Activated CD4-positive, alpha-beta T cell treated with anti-CD3 and anti-CD28 coated beads, Interleukin-2, amount 10 ng/mL, durations not matched to agents 24 days and 14 days (primary cell): ENCODE results near the gene ANAPC5. TPM values are rescaled to one million over a fixed set of nuclear protein-coding genes. Genes with fewer than 3 reads are reported as not detected.
"Not testable (repeated sequence)": the region's sequence is repeated elsewhere in the genome, so short reads cannot be mapped to it uniquely, and the experiment has no call there.

Source experiments
- DNase-seq: peaks from one replicate; pipeline ENCODE4 v3.0.0; 2022
- H3K27ac Mint-ChIP-seq: one replicate; pipeline ENCODE4 v1.8.0; 2022; ENCODE audit warnings: mild to moderate bottlenecking, mixed read lengths
- H3K27me3 Mint-ChIP-seq: one replicate; pipeline ENCODE4 v1.8.0; 2022; ENCODE audit warnings: mixed read lengths
- H3K36me3 Mint-ChIP-seq: one replicate; pipeline ENCODE4 v1.8.0; 2022; ENCODE audit warnings: low read depth, mild to moderate bottlenecking, mixed read lengths
- H3K4me1 Mint-ChIP-seq: one replicate; pipeline ENCODE4 v1.8.0; 2021; ENCODE audit warnings: mixed read lengths
- H3K4me3 Mint-ChIP-seq: one replicate; pipeline ENCODE4 v1.8.0; 2022; ENCODE audit warnings: mild to moderate bottlenecking, moderate library complexity, mixed read lengths
- H3K9me3 Mint-ChIP-seq: one replicate; pipeline ENCODE4 v1.8.0; 2021; ENCODE audit warnings: mixed read lengths
- intact Hi-C: fragments of 100-400 bp; cut with micrococcal nuclease; formaldehyde crosslinking; loops from one replicate; pipeline ENCODE4 v1.15.1; 2023
- total RNA-seq: library from RNA; stranded (reverse); gene quantifications from 2 replicates; pipeline ENCODE4 v1.2.3, GENCODE V29; 2022

The ANAPC5 gene
- total RNA-seq, 1 donor from 2014 or later = 151 TPM

- Mint-ChIP-seq H3K27me3 (no peaks in the 10 kb centered on the region), H3K36me3 (peaks cover 23% of the 10 kb centered on the region), H3K4me1 (peaks cover 27% of the 10 kb centered on the region), H3K4me3 (peak overlapping the region; percentile 93), H3K9me3 (no peaks in the 10 kb centered on the region), H3K27ac (peak overlapping the region; percentile 86)
- intact Hi-C loops = loop anchor here (5.0 kb wide), 1 partner anchor 83 kb away; the partner anchor contains the start of gene P2RX4
- peak; percentile 64 for DNase-seq
Observed at GRCh38 chr12:121295116-121295745, 57.0 kb downstream of the ANAPC5 start.

- intact Hi-C loops = no loop called here
- Mint-ChIP-seq H3K9me3 (no peaks in the 10 kb centered on the region), H3K4me3 (peak overlapping the region; percentile 26), H3K27ac (no peak overlapping the region), H3K4me1 (peaks cover 27% of the 10 kb centered on the region), H3K36me3 (peaks cover 23% of the 10 kb centered on the region), H3K27me3 (no peaks in the 10 kb centered on the region)
- DNase-seq = no peak
Observed at GRCh38 chr12:121294151-121294889, 57.9 kb downstream of the ANAPC5 start.

GRCh38 chr12:121293603-121294002, 58.6 kb downstream of the ANAPC5 start:
- no peaks in the 10 kb centered on the region for H3K9me3 Mint-ChIP-seq
- no peaks in the 10 kb centered on the region for H3K27me3 Mint-ChIP-seq
- no peak overlapping the region for H3K27ac Mint-ChIP-seq

GRCh38 chr12:121290410-121290809, 61.8 kb downstream of the ANAPC5 start:
- intact Hi-C loops = no loop called here
- Mint-ChIP-seq H3K4me3 (no peak overlapping the region), H3K27me3 (no peaks in the 10 kb centered on the region), H3K36me3 (peaks cover 21% of the 10 kb centered on the region), H3K9me3 (no peaks in the 10 kb centered on the region), H3K4me1 (peaks cover 25% of the 10 kb centered on the region), H3K27ac (no peak overlapping the region)
- no peak for DNase-seq

More at GRCh38 chr12:121293603-121294002, 58.6 kb downstream of the ANAPC5 start:
- Mint-ChIP-seq H3K4me1 (peaks cover 27% of the 10 kb centered on the region), H3K36me3 (peaks cover 23% of the 10 kb centered on the region), H3K4me3 (no peak overlapping the region)
- DNase-seq = no peak
- intact Hi-C loops = no loop called here

GRCh38 chr12:121289962-121290361, 62.2 kb downstream of the ANAPC5 start:
- no peak for DNase-seq
- no peaks in the 10 kb centered on the region for H3K9me3 Mint-ChIP-seq
- peaks cover 18% of the 10 kb centered on the region for H3K36me3 Mint-ChIP-seq
- peaks cover 21% of the 10 kb centered on the region for H3K4me1 Mint-ChIP-seq
- H3K27ac Mint-ChIP-seq = no peak overlapping the region
- no peak overlapping the region for H3K4me3 Mint-ChIP-seq
- intact Hi-C loops = no loop called here
- no peaks in the 10 kb centered on the region for H3K27me3 Mint-ChIP-seq

- Mint-ChIP-seq H3K9me3 (no peaks in the 10 kb centered on the region), H3K36me3 (peaks cover 15% of the 10 kb centered on the region), H3K4me1 (peaks cover 19% of the 10 kb centered on the region), H3K27ac (no peak overlapping the region), H3K4me3 (no peak overlapping the region), H3K27me3 (no peaks in the 10 kb centered on the region)
- intact Hi-C loops = no loop called here
- DNase-seq = no peak
Observed at GRCh38 chr12:121288986-121289385, 63.2 kb downstream of the ANAPC5 start.

GRCh38 chr12:121288158-121288845, 63.9 kb downstream of the ANAPC5 start:
- intact Hi-C loops = no loop called here
- Mint-ChIP-seq H3K27me3 (no peaks in the 10 kb centered on the region), H3K4me1 (peaks cover 14% of the 10 kb centered on the region), H3K9me3 (no peaks in the 10 kb centered on the region), H3K4me3 (no peak overlapping the region), H3K36me3 (peaks cover 11% of the 10 kb centered on the region), H3K27ac (no peak overlapping the region)
- no peak for DNase-seq

- intact Hi-C loops = no loop called here
- no peaks in the 10 kb centered on the region for H3K9me3 Mint-ChIP-seq
- H3K36me3 Mint-ChIP-seq = peaks cover 10% of the 10 kb centered on the region
- no peaks in the 10 kb centered on the region for H3K27me3 Mint-ChIP-seq
- peaks cover 12% of the 10 kb centered on the region for H3K4me1 Mint-ChIP-seq
- no peak for DNase-seq
- H3K27ac Mint-ChIP-seq = no peak overlapping the region
- H3K4me3 Mint-ChIP-seq = no peak overlapping the region
Observed at GRCh38 chr12:121287267-121287954, 64.8 kb downstream of the ANAPC5 start.

GRCh38 chr12:121285856-121286255, 66.4 kb downstream of the ANAPC5 start:
- Mint-ChIP-seq H3K27me3 (no peaks in the 10 kb centered on the region), H3K36me3 (peaks cover 8% of the 10 kb centered on the region), H3K4me3 (no peak overlapping the region), H3K9me3 (no peaks in the 10 kb centered on the region), H3K4me1 (peaks cover 4% of the 10 kb centered on the region), H3K27ac (no peak overlapping the region)
- intact Hi-C loops = no loop called here
- DNase-seq = no peak

GRCh38 chr12:121284551-121285390, 67.4 kb downstream of the ANAPC5 start:
- H3K4me1 Mint-ChIP-seq = peaks cover 4% of the 10 kb centered on the region
- H3K27me3 Mint-ChIP-seq = no peaks in the 10 kb centered on the region
- no peak overlapping the region for H3K4me3 Mint-ChIP-seq
- no peak for DNase-seq
- no peaks in the 10 kb centered on the region for H3K9me3 Mint-ChIP-seq
- intact Hi-C loops = no loop called here
- peaks cover 8% of the 10 kb centered on the region for H3K36me3 Mint-ChIP-seq
- no peak overlapping the region for H3K27ac Mint-ChIP-seq

- no peak for DNase-seq
- intact Hi-C loops = no loop called here
- peaks cover 8% of the 10 kb centered on the region for H3K36me3 Mint-ChIP-seq
- H3K4me1 Mint-ChIP-seq = peaks cover 4% of the 10 kb centered on the region
- no peaks in the 10 kb centered on the region for H3K9me3 Mint-ChIP-seq
- H3K4me3 Mint-ChIP-seq = no peak overlapping the region
- H3K27ac Mint-ChIP-seq = no peak overlapping the region
- no peaks in the 10 kb centered on the region for H3K27me3 Mint-ChIP-seq
Observed at GRCh38 chr12:121283841-121284240, 68.4 kb downstream of the ANAPC5 start.

GRCh38 chr12:121283388-121283787, 68.8 kb downstream of the ANAPC5 start:
- no peaks in the 10 kb centered on the region for H3K27me3 Mint-ChIP-seq
- no peaks in the 10 kb centered on the region for H3K9me3 Mint-ChIP-seq
- peaks cover 2% of the 10 kb centered on the region for H3K4me1 Mint-ChIP-seq
- no peak for DNase-seq
- intact Hi-C loops = no loop called here
- peaks cover 12% of the 10 kb centered on the region for H3K36me3 Mint-ChIP-seq
- no peak overlapping the region for H3K4me3 Mint-ChIP-seq
- H3K27ac Mint-ChIP-seq = no peak overlapping the region

GRCh38 chr12:121282910-121283309, 69.3 kb downstream of the ANAPC5 start:
- H3K9me3 Mint-ChIP-seq, H3K4me1 Mint-ChIP-seq, H3K27me3 Mint-ChIP-seq, DNase-seq, intact Hi-C loops, H3K4me3 Mint-ChIP-seq, H3K27ac Mint-ChIP-seq: not testable (repeated sequence)
- peaks cover 13% of the 10 kb centered on the region for H3K36me3 Mint-ChIP-seq
